GM23248 (cell line): Measurements from ENCODE around the gene WDR19. TPM values are rescaled to one million over a fixed set of nuclear protein-coding genes. Genes with fewer than 3 reads are reported as not detected.
"Not testable (repeated sequence)": the region's sequence is repeated elsewhere in the genome, so short reads cannot be mapped to it uniquely, and the experiment has no call there.

ENCODE experiments used
- DNase-seq: peaks from one replicate; pipeline ENCODE4 v3.0.0-alpha.2; 2015
- H2AFZ ChIP-seq: fragments of 200-600 bp; sonication (generic); 2 replicates; pipeline ENCODE4 v1.6.1; 2016; ENCODE audit warnings: antibody characterized with exemption
- H3F3A ChIP-seq: fragments of 200-600 bp; sonication (generic); 2 replicates; pipeline ENCODE4 v1.6.1; 2016; ENCODE audit warnings: mild to moderate bottlenecking, antibody characterized with exemption, mixed run types; ENCODE audit not compliant: insufficient read depth
- H3K27ac ChIP-seq: fragments of 200-600 bp; sonication (generic); 2 replicates; pipeline ENCODE4 v1.5.1; 2016; ENCODE audit warnings: mild to moderate bottlenecking
- H3K27me3 ChIP-seq: fragments of 200-600 bp; sonication (generic); replicated peaks from 2 replicates; pipeline ENCODE4 v1.6.1; 2016; ENCODE audit warnings: mild to moderate bottlenecking; ENCODE audit not compliant: insufficient read depth
- H3K36me3 ChIP-seq: fragments of 200-600 bp; sonication (generic); 2 replicates; pipeline ENCODE4 v1.6.1; 2016; ENCODE audit warnings: low read depth, mild to moderate bottlenecking
- H3K4me1 ChIP-seq: fragments of 200-600 bp; sonication (generic); 2 replicates; pipeline ENCODE4 v1.6.1; 2016; ENCODE audit warnings: mild to moderate bottlenecking; ENCODE audit not compliant: insufficient read depth
- H3K4me2 ChIP-seq: fragments of 200-600 bp; sonication (generic); one replicate; pipeline ENCODE4 v1.6.1; 2016; ENCODE audit warnings: mild to moderate bottlenecking; ENCODE audit not compliant: unreplicated experiment
- H3K4me3 ChIP-seq: fragments of 200-600 bp; sonication (generic); 2 replicates; pipeline ENCODE4 v1.5.1; 2016; ENCODE audit warnings: mild to moderate bottlenecking
- H3K79me2 ChIP-seq: fragments of 200-600 bp; sonication (generic); 2 replicates; pipeline ENCODE4 v1.6.1; 2016; ENCODE audit warnings: mild to moderate bottlenecking; ENCODE audit not compliant: insufficient read depth
- H3K9ac ChIP-seq: fragments of 200-600 bp; sonication (generic); 2 replicates; pipeline ENCODE4 v1.6.1; 2016; ENCODE audit warnings: mild to moderate bottlenecking
- H3K9me2 ChIP-seq: fragments of 200-600 bp; sonication (generic); 2 replicates; pipeline ENCODE4 v1.6.1; 2016; ENCODE audit warnings: mixed run types, mild to moderate bottlenecking, moderate library complexity; ENCODE audit not compliant: insufficient read depth
- H3K9me3 ChIP-seq: fragments of 200-600 bp; sonication (generic); one replicate; pipeline ENCODE4 v1.6.1; 2017; ENCODE audit warnings: low read depth
- H4K20me1 ChIP-seq: fragments of 200-600 bp; sonication (generic); 2 replicates; pipeline ENCODE4 v1.6.0; 2016; ENCODE audit not compliant: insufficient read depth
- EZH2 ChIP-seq: fragments of 200-600 bp; sonication (generic); IDR thresholded peaks from 2 replicates; pipeline ENCODE4 v1.6.1; 2018; ENCODE audit warnings: antibody characterized with exemption, mild to moderate bottlenecking; ENCODE audit not compliant: insufficient read depth, poor library complexity, severe bottlenecking
- EZH2phosphoT487 ChIP-seq: fragments of 200-600 bp; sonication (generic); IDR thresholded peaks from 2 replicates; pipeline ENCODE4 v1.6.1; 2018; ENCODE audit warnings: antibody characterized with exemption, moderate library complexity, mild to moderate bottlenecking, low read depth; ENCODE audit not compliant: insufficient read depth
- WGBS, 2 experiments: methylation state at CpG; one replicate each; pipeline ENCODE4 v1.1.6; 2015 to 2017; ENCODE audit warnings: low lambda C conversion rate in 2 of 2, low coverage in 1 of 2; ENCODE audit errors: missing lambda C conversion rate in 2 of 2; 5-methylcytosine and 5-hydroxymethylcytosine counted together
- in situ Hi-C: fragments of 300-500 bp; cut with MboI; formaldehyde crosslinking; loops from 2 replicates; pipeline ENCODE4 v1.15.0; 2020
- polyA plus RNA-seq: library from polyadenylated mRNA; unstranded; fragments of >200 nt; fragmentation: Nextera tagmentation; extraction: Ambion mirVana; gene quantifications from 2 replicates; pipeline ENCODE4 v1.2.1, GENCODE V29; 2016
- total RNA-seq: library from RNA; depleted of rRNA; stranded (reverse); fragments of >200 nt; shearing (Covaris generic); gene quantifications from 2 replicates; pipeline ENCODE4 v1.2.3, GENCODE V29; 2014

Gene WDR19
- total and polyA plus RNA-seq, 2 experiments from 2014 or later, result 17.3 to 23.7 TPM

- Histone ChIP-seq H3F3A (peaks cover 33% of the 10 kb centered on the region), H4K20me1 (no peaks in the 10 kb centered on the region), H3K9me2 (no peaks in the 10 kb centered on the region), H3K36me3 (0 out of 2 replicates have a peak, but pooled peaks cover 4% of the 10 kb centered on the region), H3K79me2 (no peaks in the 10 kb centered on the region), H3K9me3 (no peaks in the 10 kb centered on the region), H3K4me2 (peak overlapping the region; percentile 21), H3K4me3 (no peak overlapping the region), H2AFZ (no peak overlapping the region), H3K9ac (no peak overlapping the region), H3K27me3 (no peaks in the 10 kb centered on the region), H3K4me1 (peaks cover 24% of the 10 kb centered on the region), H3K27ac (peak overlapping the region; percentile 40; the same call in 1 of the 2 replicates)
- 89 to 92% methylated on average over 4 of the region's 4 CpGs for WGBS, 2 experiments
- peak; percentile 56 for DNase-seq
- TF ChIP-seq EZH2, result no peak
- no peak for TF ChIP-seq EZH2phosphoT487
- in situ Hi-C loops, result no loop called here
Observed at GRCh38 chr4:39259571-39260330, 77.4 kb downstream of the WDR19 start.

DNA sequence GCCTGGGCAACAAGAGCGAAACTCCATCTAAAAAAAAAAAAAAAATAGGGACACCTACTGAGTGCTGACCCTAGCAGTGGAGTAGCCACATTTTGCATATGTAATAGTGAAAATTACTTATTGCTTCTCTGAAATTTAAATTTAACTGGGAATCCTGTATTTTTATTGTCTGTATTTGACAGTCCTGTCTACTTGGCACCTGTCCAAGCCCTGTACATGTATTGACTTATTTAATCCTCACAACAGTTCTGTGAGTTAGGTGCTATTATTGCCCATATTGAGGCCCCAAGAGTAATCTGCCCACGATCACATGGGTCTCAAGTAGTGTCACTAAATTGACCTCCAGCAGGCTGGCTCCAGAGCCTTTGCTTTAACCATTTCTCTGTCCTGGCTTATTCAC is 81.6 kb downstream of the WDR19 start:
- Histone ChIP-seq H3K4me1 (peaks cover 6% of the 10 kb centered on the region), H3F3A (peaks cover 15% of the 10 kb centered on the region), H3K79me2 (no peaks in the 10 kb centered on the region), H3K9ac (no peak overlapping the region), H3K36me3 (0 out of 2 replicates have a peak, but pooled peaks cover 4% of the 10 kb centered on the region), H4K20me1 (no peaks in the 10 kb centered on the region), H3K9me2 (no peaks in the 10 kb centered on the region), H3K27me3 (no peaks in the 10 kb centered on the region), H3K4me3 (no peak overlapping the region), H2AFZ (no peak overlapping the region), H3K9me3 (no peaks in the 10 kb centered on the region), H3K27ac (no peak overlapping the region), H3K4me2 (no peak overlapping the region)
- peak; percentile 15 for DNase-seq
- in situ Hi-C loops, result no loop called here
- WGBS, 2 experiments, result 96 to 100% methylated on average over 2 of the region's 2 CpGs
- no peak for TF ChIP-seq EZH2phosphoT487
- no peak for TF ChIP-seq EZH2

- H3K4me1 ChIP-seq, result no peaks in the 10 kb centered on the region
- no peak overlapping the region for H3K4me3 ChIP-seq
- no peak overlapping the region for H3K9ac ChIP-seq
- H3K4me2 ChIP-seq, result no peak overlapping the region
- H3K27ac ChIP-seq, result no peak overlapping the region
- in situ Hi-C loops, result no loop called here
- no peak for TF ChIP-seq EZH2
- no peak for TF ChIP-seq EZH2phosphoT487
- H4K20me1 ChIP-seq, result no peaks in the 10 kb centered on the region
- no peaks in the 10 kb centered on the region for H3F3A ChIP-seq
- H3K9me3 ChIP-seq, result no peaks in the 10 kb centered on the region
- no peaks in the 10 kb centered on the region for H3K9me2 ChIP-seq
- H3K27me3 ChIP-seq, result no peaks in the 10 kb centered on the region
- DNase-seq, result no peak
- 96 to 98% methylated on average over 4 of the region's 4 CpGs for WGBS, 2 experiments
- H2AFZ ChIP-seq, result no peak overlapping the region
- H3K79me2 ChIP-seq, result no peaks in the 10 kb centered on the region
- H3K36me3 ChIP-seq, result peaks cover 15% of the 10 kb centered on the region; the same call in 1 of the 2 replicates
Observed at GRCh38 chr4:39274503-39274902, 92.2 kb downstream of the WDR19 start.

- H3K4me2 ChIP-seq, H3K27ac ChIP-seq, H3K4me1 ChIP-seq, H3F3A ChIP-seq, H4K20me1 ChIP-seq, H3K4me3 ChIP-seq, H3K79me2 ChIP-seq, H3K9ac ChIP-seq, H2AFZ ChIP-seq, H3K9me3 ChIP-seq, H3K27me3 ChIP-seq, H3K9me2 ChIP-seq, DNase-seq, in situ Hi-C loops: not testable (repeated sequence)
- peaks cover 20% of the 10 kb centered on the region; the same call in 1 of the 2 replicates for H3K36me3 ChIP-seq
- 77 to 82% methylated on average over 6 of the region's 6 CpGs for WGBS, 2 experiments
Observed at GRCh38 chr4:39277661-39278060, 95.3 kb downstream of the WDR19 start.
